Keratinocyte (primary cell): Measurements from ENCODE around the gene CHCHD6. TPM values are rescaled to one million over a fixed set of nuclear protein-coding genes. Genes with fewer than 3 reads are reported as not detected.

ENCODE experiments used
- DNase-seq: peaks from one replicate; pipeline ENCODE4 v3.0.0-alpha.2; 2011; ENCODE audit warnings: low read depth, missing footprints, low spot score
- FAIRE-seq: peaks from 2 replicates; lab custom pipeline; 2011; peaks lifted over from hg19 to GRCh38; lab: Jason Lieb, UNC
- H2AFZ ChIP-seq: 2 replicates; pipeline ENCODE4 v1.6.0; 2012; ENCODE audit warnings: low read length, control low read depth, inconsistent platforms; ENCODE audit not compliant: control insufficient read depth
- H3K27ac ChIP-seq: 2 replicates; pipeline ENCODE4 v1.5.1; 2011; ENCODE audit warnings: low read length; ENCODE audit not compliant: control insufficient read depth, insufficient read depth
- H3K27me3 ChIP-seq: 3 replicates; pipeline ENCODE4 v1.6.0; 2011; ENCODE audit warnings: low read length; ENCODE audit not compliant: control insufficient read depth, insufficient read depth; ENCODE audit errors: extremely low read depth
- H3K36me3 ChIP-seq, 2 experiments: 2 replicates in 1 of 2; 3 replicates in 1 of 2; pipeline ENCODE4 v1.5.1; 2011; ENCODE audit warnings: low read length in 2 of 2, mild to moderate bottlenecking in 1 of 2; ENCODE audit not compliant: control insufficient read depth in 2 of 2, insufficient read depth in 2 of 2; ENCODE audit errors: extremely low read depth in 1 of 2
- H3K4me1 ChIP-seq: 3 replicates; pipeline ENCODE4 v1.5.1; 2011; ENCODE audit warnings: low read length; ENCODE audit not compliant: control insufficient read depth, insufficient read depth; ENCODE audit errors: extremely low read depth
- H3K4me2 ChIP-seq: 3 replicates; pipeline ENCODE4 v1.6.0; 2011; ENCODE audit warnings: low read depth, low read length; ENCODE audit not compliant: control insufficient read depth, insufficient read depth; ENCODE audit errors: extremely low read depth
- H3K4me3 ChIP-seq, 3 experiments: fragments of 200-600 bp in 1 of 3; sonication (generic) in 1 of 3; 2 replicates in 2 of 3; 3 replicates in 1 of 3; pipeline ENCODE4 v1.5.1; 2011 to 2016; ENCODE audit warnings: low read length in 3 of 3, mild to moderate bottlenecking in 3 of 3, control low read depth in 2 of 3, inconsistent platforms in 1 of 3, low read depth in 1 of 3, mixed read lengths in 1 of 3, mixed run types in 1 of 3, moderate library complexity in 1 of 3; ENCODE audit not compliant: control insufficient read depth in 2 of 3, insufficient read depth in 2 of 3; ENCODE audit errors: extremely low read depth in 1 of 3
- H3K79me2 ChIP-seq: 2 replicates; pipeline ENCODE4 v1.6.0; 2012; ENCODE audit warnings: low read length; ENCODE audit not compliant: control insufficient read depth, insufficient read depth
- H3K9ac ChIP-seq: 3 replicates; pipeline ENCODE4 v1.6.0; 2011; ENCODE audit warnings: low read length; ENCODE audit not compliant: control insufficient read depth, insufficient read depth; ENCODE audit errors: extremely low read depth
- H3K9me1 ChIP-seq: 3 replicates; pipeline ENCODE4 v1.6.0; 2011; ENCODE audit warnings: low read length; ENCODE audit not compliant: control insufficient read depth, insufficient read depth; ENCODE audit errors: extremely low read depth
- H3K9me3 ChIP-seq: 2 replicates; pipeline ENCODE4 v1.5.1; 2012; ENCODE audit warnings: low read depth, low read length; ENCODE audit not compliant: control insufficient read depth
- H4K20me1 ChIP-seq: 3 replicates; pipeline ENCODE4 v1.6.0; 2011; ENCODE audit warnings: low read length; ENCODE audit not compliant: control insufficient read depth, insufficient read depth; ENCODE audit errors: extremely low read depth
- CTCF ChIP-seq, 3 experiments: IDR thresholded peaks in 1 of 3; conservative IDR thresholded peaks in 1 of 3; optimal IDR thresholded peaks in 1 of 3; 2 replicates in 2 of 3; 3 replicates in 1 of 3; pipeline versions ENCODE3 to v1.5.1; 2011; ENCODE audit warnings: low read length in 3 of 3, mild to moderate bottlenecking in 3 of 3, moderate library complexity in 2 of 3, control low read depth in 1 of 3, inconsistent platforms in 1 of 3; ENCODE audit not compliant: insufficient read depth in 2 of 3; ENCODE audit errors: extremely low read depth in 1 of 3
- EZH2 ChIP-seq: IDR thresholded peaks from one replicate; pipeline ENCODE4 v1.6.1; 2012; ENCODE audit warnings: inconsistent platforms, mild to moderate bottlenecking, low read length, moderate library complexity
- dilution Hi-C: fragments of 300-500 bp; cut with MboI; formaldehyde crosslinking; loops from one replicate; pipeline ENCODE4 v1.7.0; 2020; ENCODE audit warnings: low sequenced_read_pairs; ENCODE audit not compliant: extremely low pct_ligation_motif_present
- polyA plus RNA-seq, 5 experiments: library from polyadenylated mRNA; depleted of rRNA in 3 of 5; stranded (reverse) in 3 of 5; stranded (forward) in 1 of 5; unstranded in 1 of 5; fragments of >200 nt; gene quantifications; 1 replicate in 1 of 5; 2 replicates in 3 of 5; 3 replicates in 1 of 5; pipeline versions ENCODE4 v1.2.1 to v1.2.3, GENCODE V29; 2011 to 2012; ENCODE audit warnings: missing spikeins in 2 of 5, low read depth in 1 of 5, low replicate concordance in 1 of 5

CHCHD6 gene
- polyA plus RNA-seq, 1 donor (not counting 4 experiments of a cell fraction or from before 2014, with no cell fraction given): 21.7 TPM

- H2AFZ ChIP-seq: no peak overlapping the region
- no peak overlapping the region for H3K9ac ChIP-seq
- dilution Hi-C loops: no loop called here
- H3K4me3 ChIP-seq: no peak overlapping the region
- no peaks in the 10 kb centered on the region for H3K27me3 ChIP-seq
- no peak for FAIRE-seq
- H3K9me1 ChIP-seq: no peaks in the 10 kb centered on the region
- H3K79me2 ChIP-seq: no peaks in the 10 kb centered on the region
- H3K4me1 ChIP-seq: peaks cover 40% of the 10 kb centered on the region
- DNase-seq: no peak
- no peak overlapping the region for H3K27ac ChIP-seq
- H4K20me1 ChIP-seq: peaks cover 2% of the 10 kb centered on the region
- no peaks in the 10 kb centered on the region for H3K9me3 ChIP-seq
- no peak overlapping the region for H3K4me2 ChIP-seq
- no peaks in the 10 kb centered on the region for H3K36me3 ChIP-seq
- no peak for TF ChIP-seq EZH2
- TF ChIP-seq CTCF (optimal IDR thresholded peaks at IDR 0.05 in 1 of 3, IDR thresholded peaks at IDR 0.05 in 1 of 3, conservative IDR thresholded peaks at IDR 0.05 in 1 of 3; ENCODE audit: extremely low read depth in 1 of 3, insufficient read depth in 2 of 3, low read length in 3 of 3): no peak
Measured at GRCh38 chr3:126930936-126931600, 227.0 kb downstream of the CHCHD6 start.

- DNase-seq (no peak), FAIRE-seq (no peak)
- peaks cover 33% of the 10 kb centered on the region for H3K4me1 ChIP-seq
- H4K20me1 ChIP-seq: no peaks in the 10 kb centered on the region
- H3K36me3 ChIP-seq: no peaks in the 10 kb centered on the region
- no peak overlapping the region for H3K4me2 ChIP-seq
- dilution Hi-C loops: no loop called here
- H3K27me3 ChIP-seq: no peaks in the 10 kb centered on the region
- H3K9me1 ChIP-seq: no peaks in the 10 kb centered on the region
- H3K4me3 ChIP-seq: no peak overlapping the region
- H3K79me2 ChIP-seq: no peaks in the 10 kb centered on the region
- no peak overlapping the region for H3K27ac ChIP-seq
- H3K9ac ChIP-seq: no peak overlapping the region
- no peak overlapping the region for H2AFZ ChIP-seq
- H3K9me3 ChIP-seq: no peaks in the 10 kb centered on the region
- TF ChIP-seq EZH2 (no peak), CTCF (optimal IDR thresholded peaks at IDR 0.05 in 1 of 3, IDR thresholded peaks at IDR 0.05 in 1 of 3, conservative IDR thresholded peaks at IDR 0.05 in 1 of 3; ENCODE audit: extremely low read depth in 1 of 3, insufficient read depth in 2 of 3, low read length in 3 of 3) (no peak)
Measured at GRCh38 chr3:126931806-126932187, 227.8 kb downstream of the CHCHD6 start.
